HG02678 (cell line): ENCODE data around the gene PAX8.

ENCODE experiments used
- ATAC-seq: cut with Tn5 transposase; IDR thresholded peaks from one replicate; pipeline ENCODE4 v1.9.1; 2021; ENCODE audit warnings: mild to moderate bottlenecking, moderate library complexity; ENCODE audit not compliant: unreplicated experiment

Gene PAX8

DNA sequence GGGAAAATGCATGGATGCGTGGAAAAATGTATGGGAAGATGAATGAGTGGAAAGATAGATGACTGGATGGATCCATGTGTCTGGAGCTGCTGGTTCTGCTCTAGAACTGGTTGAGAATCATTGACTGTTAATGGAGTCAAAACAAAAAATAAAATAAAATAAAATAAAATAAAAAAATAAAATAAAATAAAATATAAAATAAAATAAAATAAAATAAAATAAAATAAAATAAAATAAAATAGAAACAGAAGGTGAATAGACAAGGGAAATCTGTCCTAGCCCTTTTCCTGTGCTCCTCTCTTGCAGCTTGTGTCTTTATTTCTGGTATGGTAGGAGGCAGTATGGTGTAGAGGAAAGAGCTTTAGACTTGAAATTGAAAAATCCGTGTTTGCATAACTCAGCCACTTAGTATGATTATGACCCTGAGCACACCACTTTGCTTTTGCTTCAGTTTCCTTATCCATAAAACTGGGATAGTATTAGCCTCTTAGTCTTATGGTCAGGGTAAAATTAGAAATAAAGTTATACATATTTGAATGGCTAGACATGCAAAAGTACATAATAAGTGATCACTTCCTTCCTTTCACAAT lies 54.0 kb downstream of the PAX8 start:
- ATAC-seq: no peak

DNA sequence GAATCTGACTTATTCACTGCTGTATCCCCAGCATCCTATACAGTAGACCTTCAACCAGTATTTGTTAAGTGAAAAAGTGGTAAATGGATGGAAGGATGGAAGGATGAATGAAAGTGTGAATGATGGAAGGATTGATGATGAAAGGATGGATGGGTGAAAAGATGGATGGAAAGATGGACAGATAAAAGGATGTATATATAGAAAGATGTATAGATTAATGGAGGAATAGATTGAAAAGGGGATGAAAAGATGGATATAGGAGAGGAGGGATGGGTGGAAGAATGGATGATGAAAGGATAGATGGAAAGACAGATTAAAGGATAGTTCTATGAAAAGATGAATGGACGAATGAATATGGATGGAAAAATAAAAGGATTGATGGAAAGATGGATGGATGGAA lies 54.9 kb downstream of the PAX8 start:
- no peak for ATAC-seq

DNA sequence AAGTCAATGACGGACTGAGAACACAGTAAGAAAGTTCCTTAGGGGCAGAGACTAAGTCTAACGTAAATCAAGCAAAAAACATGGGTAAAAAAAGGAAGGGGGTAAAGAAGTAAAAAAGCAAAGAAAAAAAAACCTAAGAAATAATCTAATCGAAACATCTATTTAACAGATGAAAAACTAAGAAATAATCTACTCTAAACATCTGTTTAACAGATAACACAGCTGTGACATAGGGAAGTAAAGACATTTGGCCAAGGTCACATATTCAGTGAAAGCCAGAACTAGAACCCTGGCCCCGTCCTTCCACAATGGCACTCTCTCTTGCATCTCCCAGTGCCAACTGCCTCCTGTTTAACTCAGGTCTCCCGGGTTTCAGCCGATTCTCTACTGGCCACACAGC lies 56.9 kb downstream of the PAX8 start:
- ATAC-seq: no peak

GRCh38 chr2:113220970-113221708 lies 57.6 kb downstream of the PAX8 start:
- no peak for ATAC-seq

DNA sequence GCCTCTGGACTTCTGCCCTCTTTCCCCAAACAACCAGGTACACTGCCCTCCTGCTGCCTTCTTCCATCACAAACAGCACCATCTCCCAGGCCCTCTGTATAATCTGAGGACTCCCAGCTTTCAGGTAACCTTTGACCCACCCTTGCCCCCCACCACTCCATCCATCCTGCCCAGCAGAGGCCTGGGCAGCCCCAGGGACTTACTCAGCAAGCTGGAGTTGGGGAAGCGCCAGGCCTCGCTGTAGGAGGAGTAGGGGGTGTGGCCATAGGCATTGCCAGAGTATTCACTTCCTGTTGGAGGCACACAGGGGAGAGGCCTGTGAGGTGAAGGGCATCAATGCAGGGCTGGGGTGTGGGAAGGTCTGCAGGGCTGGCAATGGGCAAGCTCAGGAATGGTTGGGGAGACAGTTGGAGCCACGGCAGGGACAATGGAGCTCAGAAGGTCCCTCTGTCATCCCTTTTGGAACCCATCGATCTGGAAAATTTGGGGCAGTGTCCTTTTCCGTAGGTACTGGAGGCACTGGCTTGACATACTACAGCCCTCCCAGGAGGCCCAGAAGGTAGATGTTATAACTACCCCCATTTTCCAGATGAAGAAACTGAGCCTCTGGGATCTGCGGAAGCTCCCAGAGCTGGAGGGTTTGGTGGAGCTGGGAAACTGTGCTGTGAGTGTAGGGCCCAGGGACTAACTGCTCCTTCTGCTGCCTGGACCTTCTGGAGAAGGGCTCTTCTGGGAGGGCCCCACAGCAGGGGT lies 58.7 kb downstream of the PAX8 start:
- no peak for ATAC-seq

DNA sequence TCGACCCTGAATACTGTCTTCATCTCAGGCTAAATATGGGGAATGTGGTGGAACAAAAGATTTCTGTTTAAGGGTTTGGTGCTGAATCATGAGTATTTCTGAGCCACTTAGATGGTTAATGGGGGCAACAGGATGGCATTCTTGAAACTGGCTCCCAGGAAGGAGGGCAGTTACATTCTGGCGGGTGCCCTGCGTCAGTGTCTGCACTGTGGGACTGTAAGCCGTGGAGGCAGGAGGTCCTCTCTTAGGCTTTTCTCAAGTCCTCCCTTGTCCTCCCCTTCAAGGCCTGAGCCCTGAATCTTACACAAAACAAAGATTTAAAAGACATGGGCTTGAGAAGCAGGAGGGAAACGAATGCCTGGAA lies 59.2 kb downstream of the PAX8 start:
- ATAC-seq: no peak

DNA sequence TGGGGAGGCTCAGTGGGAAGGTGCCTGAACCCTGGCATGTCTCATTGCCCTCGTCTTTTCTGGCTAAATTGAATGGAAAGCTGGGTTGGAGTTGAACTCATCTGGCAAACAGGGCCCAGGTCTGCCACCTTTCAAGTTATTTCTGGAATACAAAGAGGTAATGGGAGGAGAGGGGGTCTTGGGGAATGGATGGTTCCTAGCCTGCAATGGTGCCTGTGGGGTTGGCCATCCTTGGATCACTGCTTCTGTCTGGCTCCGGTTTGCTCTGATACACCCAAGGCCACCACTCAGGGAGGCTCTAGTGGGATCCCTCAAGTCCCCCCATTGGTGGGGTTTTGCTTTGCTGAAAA lies 59.7 kb downstream of the PAX8 start:
- no peak for ATAC-seq

DNA sequence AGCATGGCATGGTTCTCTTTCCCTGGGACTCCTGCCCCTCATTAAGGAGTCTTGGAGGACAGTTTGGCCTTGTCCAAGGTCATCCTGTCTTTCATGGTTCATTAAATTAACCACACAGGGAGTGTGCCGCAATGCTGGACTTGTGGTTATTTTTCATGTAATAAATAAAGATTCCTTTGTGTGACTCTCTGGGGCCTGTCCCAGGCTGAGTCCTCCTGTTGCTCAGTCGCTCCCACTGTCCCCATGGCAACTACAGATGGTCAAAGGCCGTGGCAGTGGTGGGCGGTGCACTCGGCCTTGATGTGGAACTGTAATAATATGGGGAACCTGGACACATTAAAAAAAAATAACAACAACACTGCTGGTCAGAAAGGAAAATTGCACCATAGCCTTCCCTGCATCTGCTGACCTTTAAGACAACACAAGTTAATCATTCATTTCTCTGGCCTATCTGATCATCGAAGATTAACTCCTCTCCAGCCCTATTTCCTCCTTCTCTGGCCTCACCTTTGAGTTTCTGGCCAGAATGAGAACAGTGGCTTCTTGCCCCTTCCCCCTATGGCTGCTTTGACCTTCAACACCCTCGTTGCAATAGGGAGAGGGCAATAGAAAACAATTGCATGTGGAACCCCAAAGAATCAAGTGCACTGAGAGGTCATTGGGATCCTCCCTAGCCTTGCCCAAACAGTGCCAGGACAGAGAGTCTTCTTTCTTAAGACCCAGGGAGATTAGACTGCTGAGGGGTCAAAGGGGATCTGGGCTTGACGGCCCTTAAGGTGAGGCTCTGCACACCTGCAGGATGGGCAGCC lies 60.2 kb downstream of the PAX8 start:
- ATAC-seq: no peak

DNA sequence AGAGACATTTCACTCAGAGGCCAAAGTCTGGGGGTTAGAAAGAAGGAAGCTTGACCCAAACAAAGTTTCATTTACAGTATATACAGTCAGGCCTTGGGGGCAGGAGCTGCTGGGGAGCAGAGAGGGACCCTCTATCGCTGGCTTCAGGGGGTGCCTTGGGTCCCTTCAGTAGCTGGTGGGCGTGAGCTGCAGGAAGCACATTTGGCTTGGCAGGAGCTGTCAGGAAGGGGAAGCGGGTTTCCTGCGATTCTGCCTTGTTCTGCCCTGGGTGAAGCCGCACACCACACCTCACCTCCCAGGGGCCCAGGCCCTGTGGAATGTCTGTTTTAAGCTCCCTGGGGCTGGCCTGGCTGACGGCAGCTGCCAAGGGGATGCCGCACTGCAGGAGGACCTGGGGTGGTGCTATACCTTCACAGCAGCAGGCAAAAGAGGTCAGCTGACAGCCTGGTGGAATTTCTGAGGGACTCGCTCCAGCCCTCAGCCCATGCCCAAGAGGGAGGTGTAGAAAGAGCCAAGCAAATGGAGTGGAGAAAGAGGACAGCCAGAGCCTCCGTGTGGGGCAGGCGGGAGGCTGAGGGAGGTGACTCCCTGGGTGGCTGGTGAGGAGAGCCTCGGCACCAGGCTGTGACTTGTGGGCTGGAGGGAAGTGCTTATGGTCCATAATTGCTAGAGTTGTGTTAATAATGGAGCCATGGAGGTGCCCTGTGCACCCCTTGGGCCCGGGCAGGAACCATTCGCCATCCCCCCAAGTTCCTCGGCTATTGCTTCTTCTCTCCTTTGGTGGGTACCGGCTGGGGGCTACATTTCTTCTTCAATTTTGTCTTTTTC lies 61.1 kb downstream of the PAX8 start:
- no peak for ATAC-seq

GRCh38 chr2:113216891-113217454 lies 61.7 kb downstream of the PAX8 start:
- no peak for ATAC-seq

- no peak for ATAC-seq
Observed at GRCh38 chr2:113216321-113216720, 62.4 kb downstream of the PAX8 start.

DNA sequence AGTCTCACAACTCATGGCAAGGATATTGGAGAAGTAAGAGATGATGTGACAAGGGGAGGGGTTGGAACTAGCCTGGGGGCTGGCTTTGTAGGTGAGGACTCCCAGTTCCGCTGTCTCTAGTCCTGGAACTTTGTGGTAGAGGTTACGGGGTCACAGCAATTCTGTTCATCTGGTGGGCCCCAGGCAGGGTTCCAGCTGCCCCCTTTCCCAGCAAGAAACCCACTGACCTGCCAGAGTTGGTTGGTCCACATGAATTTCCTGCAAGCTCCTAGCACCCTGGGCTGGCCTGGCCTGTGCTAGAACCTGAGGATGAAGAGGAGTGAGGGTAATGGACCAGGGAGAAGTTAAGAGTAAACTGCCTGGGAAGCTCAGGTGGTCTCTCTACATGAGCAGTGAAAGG lies 63.7 kb downstream of the PAX8 start:
- ATAC-seq: no peak

GRCh38 chr2:113214141-113214540 lies 64.6 kb downstream of the PAX8 start:
- ATAC-seq: no peak

DNA sequence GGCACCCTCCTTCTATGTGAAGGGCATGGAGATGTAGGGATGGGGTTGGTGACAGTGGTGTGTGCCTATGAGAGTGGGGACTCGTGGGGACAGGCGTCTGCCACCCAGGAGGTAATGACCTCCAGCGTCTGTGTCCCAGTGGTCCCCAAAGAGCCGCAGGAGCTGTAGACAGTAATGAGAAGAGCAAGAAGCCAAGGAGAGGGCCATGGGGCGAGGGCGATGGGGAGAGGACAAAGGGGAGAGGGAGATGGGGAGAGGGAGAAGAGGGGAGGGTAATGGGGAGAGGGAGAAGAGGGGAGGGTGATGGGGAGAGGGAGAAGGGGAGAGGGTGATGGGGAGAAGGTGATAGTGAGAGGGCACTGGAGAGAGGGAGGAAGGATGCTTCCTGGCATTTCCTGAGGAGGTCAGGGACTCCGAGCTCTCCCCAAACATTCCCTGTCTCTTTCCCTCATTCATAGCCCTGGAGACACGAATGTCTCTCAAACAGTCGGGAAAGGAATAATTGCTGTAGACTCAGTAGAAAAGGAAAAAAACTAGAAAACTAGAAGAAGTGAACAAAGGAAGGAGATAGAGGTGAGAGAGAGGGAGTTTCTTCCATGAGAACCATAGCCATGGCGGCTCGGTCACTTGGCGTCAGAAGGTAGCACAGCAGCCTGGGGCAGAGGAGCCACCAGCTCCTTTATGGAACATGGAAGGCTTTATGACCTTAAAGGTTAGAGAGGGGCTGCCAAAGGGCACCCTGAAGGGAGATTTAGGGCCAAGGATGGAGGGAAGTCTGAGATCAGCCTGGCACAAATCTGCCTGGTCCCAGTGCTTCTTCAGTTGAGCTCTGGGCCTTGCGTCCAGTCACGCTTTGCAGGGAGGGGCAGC lies 65.4 kb downstream of the PAX8 start:
- ATAC-seq: no peak

GRCh38 chr2:113212245-113213060 lies 66.3 kb downstream of the PAX8 start:
- no peak for ATAC-seq

DNA sequence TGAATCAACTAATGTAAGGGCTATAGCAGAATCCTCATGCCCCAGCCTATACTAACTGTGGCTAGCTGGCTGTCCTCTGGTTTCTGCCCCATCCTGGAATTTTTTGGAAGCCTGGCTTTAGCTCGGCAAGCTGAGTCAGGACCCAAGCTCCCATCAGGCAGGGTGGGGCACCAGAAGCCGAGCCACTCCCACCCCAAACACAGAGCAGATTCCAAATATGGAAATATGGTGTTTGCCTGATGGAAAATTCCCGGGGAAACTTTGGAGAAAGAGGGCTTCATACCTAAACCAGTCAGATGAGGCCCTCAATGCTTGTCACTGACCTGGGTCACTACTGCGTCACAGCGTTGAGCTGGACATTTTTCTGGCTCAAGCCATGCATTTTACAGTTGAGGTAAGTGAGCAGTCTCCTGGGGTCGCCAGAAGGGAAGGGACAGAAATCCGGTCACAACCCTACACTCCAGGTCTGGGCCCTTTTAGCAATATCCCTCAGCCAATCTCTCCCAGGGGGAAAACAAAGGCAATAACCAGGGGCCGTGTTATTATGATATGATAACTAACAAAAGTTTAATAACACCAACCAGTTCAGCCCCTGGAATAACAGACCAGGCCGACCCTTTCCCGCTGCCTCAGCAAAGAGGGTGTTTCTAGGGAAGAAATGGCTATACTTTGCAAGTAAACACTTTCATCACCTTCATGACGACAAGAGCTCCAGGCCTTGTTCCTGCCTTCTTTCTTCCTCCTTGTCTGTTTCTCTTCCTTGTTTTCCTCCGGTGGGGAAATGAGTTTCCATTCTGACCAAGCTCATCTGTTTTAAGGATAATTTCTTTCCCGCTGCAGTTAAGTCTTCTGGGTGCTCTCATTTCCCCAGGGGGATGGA lies 67.3 kb downstream of the PAX8 start:
- ATAC-seq: no peak

DNA sequence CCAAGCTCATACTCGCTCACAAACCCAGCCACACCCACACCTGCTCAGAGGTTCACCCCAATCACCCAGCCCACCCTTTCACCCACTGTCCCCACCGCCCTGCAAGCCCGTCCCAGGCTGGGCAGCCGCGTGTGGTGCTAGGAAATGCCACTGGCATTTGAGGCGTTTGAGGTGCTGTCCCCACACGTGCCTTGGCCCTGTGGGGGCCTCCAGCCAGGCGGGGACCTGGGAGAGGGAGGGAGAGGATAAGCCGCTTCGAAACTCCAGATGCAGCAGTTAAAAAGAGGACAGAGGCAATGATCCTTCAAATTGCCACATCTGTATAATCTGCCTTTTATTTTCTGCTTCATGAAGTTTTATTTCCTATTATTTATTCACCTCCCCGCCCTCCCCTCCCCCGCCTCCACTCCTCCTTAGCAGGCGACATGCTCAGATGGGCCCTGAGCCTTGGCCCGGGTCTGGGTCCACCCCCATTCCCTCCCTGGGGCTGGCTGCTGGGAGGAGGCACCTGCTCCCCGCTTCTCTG lies 69.0 kb downstream of the PAX8 start:
- no peak for ATAC-seq
